GM12878 (cell line): Measurements from ENCODE around the gene CTSD. TPM values are rescaled to one million over a fixed set of nuclear protein-coding genes. Genes with fewer than 3 reads are reported as not detected.

Source experiments
- ATAC-seq: fragments of 200-7000 bp; cut with Tn5 transposase; 3 replicates; pipeline ENCODE4 v1.9.1; 2020; ENCODE audit warnings: mild to moderate bottlenecking, moderate library complexity
- BruUV-seq: library from RNA; stranded (reverse); fragments of 400-500 nt; replicated peaks from 2 replicates; lab custom pipeline; 2021; lab: Mats Ljungman, UMichigan
- CTCF ChIA-PET: fragments of 300-600 bp; sonication (Branson Sonifier 250); formaldehyde crosslinking; extraction: SDS; loops from one replicate; lab custom pipeline; 2021; ENCODE audit warnings: inconsistent platforms; lab: Yijun Ruan, JAX
- POLR2A ChIA-PET: fragments of 350-600 bp; formaldehyde crosslinking; extraction: SDS; loops from one replicate; lab custom pipeline; 2021; ENCODE audit warnings: inconsistent platforms; lab: Charles Lee
- RAD21 ChIA-PET: fragments of 300-600 bp; sonication (Branson Sonifier 250); formaldehyde crosslinking; loops from one replicate; lab custom pipeline; 2023; ENCODE audit warnings: antibody characterized with exemption; ENCODE audit not compliant: unreplicated experiment; lab: Charles Lee
- SMC1A ChIA-PET: fragments of 300-600 bp; sonication (Branson Sonifier 250); formaldehyde crosslinking; loops from one replicate; lab custom pipeline; 2023; ENCODE audit not compliant: unreplicated experiment, uncharacterized antibody; lab: Charles Lee
- DNase-seq: peaks from one replicate; pipeline ENCODE4 v3.0.0-alpha.2; 2011; ENCODE audit warnings: low read depth, low spot score
- FAIRE-seq: peaks from 3 replicates; lab custom pipeline; 2011; peaks lifted over from hg19 to GRCh38; lab: Jason Lieb, UNC
- H2AFZ ChIP-seq: 2 replicates; pipeline ENCODE4 v1.6.0; 2011; ENCODE audit warnings: low read depth, low read length, control low read depth; ENCODE audit not compliant: control insufficient read depth
- H3K27ac ChIP-seq: 2 replicates; pipeline ENCODE4 v1.5.1; 2011; ENCODE audit warnings: control low read depth; ENCODE audit not compliant: control insufficient read depth, insufficient read depth
- H3K27me3 ChIP-seq, 2 experiments: replicated peaks in 1 of 2; 2 replicates each; pipeline versions ENCODE4 v1.6.0 to v1.6.1; 2011; ENCODE audit warnings: low read length in 1 of 2; ENCODE audit not compliant: control insufficient read depth in 2 of 2, insufficient read depth in 2 of 2
- H3K36me3 ChIP-seq, 2 experiments: 2 replicates each; pipeline ENCODE4 v1.5.1; 2011; ENCODE audit warnings: low read length in 1 of 2; ENCODE audit not compliant: control insufficient read depth in 2 of 2, insufficient read depth in 2 of 2
- H3K4me1 ChIP-seq: 2 replicates; pipeline ENCODE4 v1.6.1; 2011; ENCODE audit warnings: mild to moderate bottlenecking, low read length, moderate library complexity, mixed read lengths; ENCODE audit not compliant: control insufficient read depth, insufficient read depth
- H3K4me2 ChIP-seq: 2 replicates; pipeline ENCODE4 v1.6.0; 2011; ENCODE audit warnings: control low read depth; ENCODE audit not compliant: control insufficient read depth, insufficient read depth
- H3K4me3 ChIP-seq: fragments of 200-600 bp; sonication (generic); 2 replicates; pipeline ENCODE4 v1.5.1; 2016
- H3K79me2 ChIP-seq: 2 replicates; pipeline ENCODE4 v1.6.0; 2011; ENCODE audit warnings: low read length; ENCODE audit not compliant: control insufficient read depth, insufficient read depth
- H3K9ac ChIP-seq: 2 replicates; pipeline ENCODE4 v1.8.0; 2011; ENCODE audit warnings: low read length, control low read depth, mixed read lengths; ENCODE audit not compliant: control insufficient read depth, insufficient read depth
- H3K9me3 ChIP-seq: replicated peaks from 3 replicates; pipeline ENCODE4 v1.5.1; 2011; ENCODE audit warnings: mild to moderate bottlenecking, low read length; ENCODE audit not compliant: control insufficient read depth, insufficient read depth
- H4K20me1 ChIP-seq: 2 replicates; pipeline ENCODE4 v1.6.0; 2011; ENCODE audit not compliant: control insufficient read depth, insufficient read depth
- ATF7 ChIP-seq: fragments of 450-650 bp; IDR thresholded peaks from 2 replicates; pipeline ENCODE4 v1.6.1; 2016; ENCODE audit warnings: low read depth, mild to moderate bottlenecking
- EGR1 ChIP-seq, 2 experiments: IDR thresholded peaks; 1 replicate in 1 of 2; 2 replicates in 1 of 2; pipeline ENCODE4 v1.6.1; 2011 to 2012; ENCODE audit warnings: low read depth in 2 of 2, low read length in 2 of 2, borderline replicate concordance in 1 of 2, mild to moderate bottlenecking in 1 of 2, moderate library complexity in 1 of 2
- FOS ChIP-seq: IDR thresholded peaks from 3 replicates; pipeline ENCODE4 v1.6.1; 2011; ENCODE audit warnings: borderline replicate concordance; ENCODE audit not compliant: insufficient read length; ENCODE audit errors: extremely low read depth
- IKZF2 ChIP-seq, 2 experiments: fragments of 450-650 bp; IDR thresholded peaks; 2 replicates each; pipeline ENCODE4 v1.6.1; 2017; ENCODE audit warnings: mild to moderate bottlenecking in 2 of 2, moderate library complexity in 2 of 2
- LARP7 ChIP-seq: fragments of 450-650 bp; IDR thresholded peaks from 2 replicates; pipeline ENCODE4 v1.6.1; 2017; ENCODE audit warnings: mild to moderate bottlenecking
- MXI1 ChIP-seq: fragments of 150-350 bp; IDR thresholded peaks from 2 replicates; pipeline ENCODE4 v1.6.1; 2011; ENCODE audit warnings: low read depth, mild to moderate bottlenecking, inconsistent platforms, low read length, improper control_type of control experiment
- NR2F1 ChIP-seq: fragments of 450-650 bp; conservative IDR thresholded peaks from 2 replicates; pipeline ENCODE4 v1.6.1; 2017; ENCODE audit warnings: mild to moderate bottlenecking
- RBBP5 ChIP-seq: fragments of 200-600 bp; sonication (generic); conservative IDR thresholded peaks from 2 replicates; pipeline ENCODE4 v1.6.1; 2016
- SMARCA5 ChIP-seq: fragments of 450-650 bp; IDR thresholded peaks from 2 replicates; pipeline ENCODE4 v1.6.1; 2017; ENCODE audit warnings: mild to moderate bottlenecking
- SPI1 ChIP-seq: IDR thresholded peaks from 2 replicates; pipeline ENCODE4 v1.6.1; 2011; ENCODE audit warnings: low read depth, mild to moderate bottlenecking, low read length, moderate library complexity, borderline replicate concordance; ENCODE audit not compliant: insufficient read depth
- SRF ChIP-seq, 2 experiments: IDR thresholded peaks; 2 replicates each; pipeline ENCODE4 v1.6.1; 2011; ENCODE audit warnings: low read depth in 2 of 2, low read length in 2 of 2, mild to moderate bottlenecking in 1 of 2, moderate library complexity in 1 of 2
- whole genome bisulfite sequencing: methylation state at CpG from one replicate; pipeline ENCODE4 v1.1.6; 2016; ENCODE audit warnings: low lambda C conversion rate; ENCODE audit not compliant: insufficient replicate concordance, insufficient coverage; ENCODE audit errors: missing lambda C conversion rate; 5-methylcytosine and 5-hydroxymethylcytosine counted together
- in situ Hi-C: fragments of 300-500 bp; cut with MboI; formaldehyde crosslinking; loops from 9 replicates; pipeline ENCODE4 v1.14.3; 2018; ENCODE audit warnings: mixed read lengths
- intact Hi-C: fragments of 100-400 bp; cut with micrococcal nuclease; formaldehyde crosslinking; loops from one replicate; pipeline ENCODE4 v1.14.2; 2022; ENCODE audit not compliant: unreplicated experiment
- polyA plus RNA-seq, 11 experiments: library from polyadenylated mRNA; depleted of rRNA in 4 of 11; unstranded in 6 of 11; stranded (reverse) in 5 of 11; fragments of >200 nt; fragmentation: Nextera tagmentation in 4 of 11; fragmentation: Illumina TruSeq in 1 of 11; extraction: Ambion mirVana in 4 of 11; extraction: Trizol in 1 of 11; gene quantifications; 1 replicate in 1 of 11; 2 replicates in 10 of 11; pipeline versions ENCODE4 v1.2.1 to v1.2.3, GENCODE V29; 2011 to 2016; ENCODE audit warnings: inconsistent platforms in 2 of 11, missing spikeins in 2 of 11, low read depth in 1 of 11
- total RNA-seq, 4 experiments: library from RNA; depleted of rRNA in 3 of 4; stranded (reverse); fragments of >200 nt in 3 of 4; fragmentation: Illumina TruSeq in 1 of 4; extraction: Trizol in 1 of 4; gene quantifications; 2 replicates each; pipeline versions ENCODE4 v1.2.1 to v1.2.3, GENCODE V29; 2013 to 2021
- TF ChIP-seq, protein P1 (sequence below): fragments of 450-650 bp; IDR thresholded peaks from 2 replicates; pipeline ENCODE4 v1.6.1; 2018; ENCODE audit warnings: borderline replicate concordance, mild to moderate bottlenecking; ENCODE audit not compliant: partially characterized antibody

Gene CTSD
- total and polyA plus RNA-seq, 10 of the 15 experiments (the other 5 are each of a cell fraction or from before 2014, with no cell fraction given) = 0.42 to 54.6 (median 25.0) TPM

DNA sequence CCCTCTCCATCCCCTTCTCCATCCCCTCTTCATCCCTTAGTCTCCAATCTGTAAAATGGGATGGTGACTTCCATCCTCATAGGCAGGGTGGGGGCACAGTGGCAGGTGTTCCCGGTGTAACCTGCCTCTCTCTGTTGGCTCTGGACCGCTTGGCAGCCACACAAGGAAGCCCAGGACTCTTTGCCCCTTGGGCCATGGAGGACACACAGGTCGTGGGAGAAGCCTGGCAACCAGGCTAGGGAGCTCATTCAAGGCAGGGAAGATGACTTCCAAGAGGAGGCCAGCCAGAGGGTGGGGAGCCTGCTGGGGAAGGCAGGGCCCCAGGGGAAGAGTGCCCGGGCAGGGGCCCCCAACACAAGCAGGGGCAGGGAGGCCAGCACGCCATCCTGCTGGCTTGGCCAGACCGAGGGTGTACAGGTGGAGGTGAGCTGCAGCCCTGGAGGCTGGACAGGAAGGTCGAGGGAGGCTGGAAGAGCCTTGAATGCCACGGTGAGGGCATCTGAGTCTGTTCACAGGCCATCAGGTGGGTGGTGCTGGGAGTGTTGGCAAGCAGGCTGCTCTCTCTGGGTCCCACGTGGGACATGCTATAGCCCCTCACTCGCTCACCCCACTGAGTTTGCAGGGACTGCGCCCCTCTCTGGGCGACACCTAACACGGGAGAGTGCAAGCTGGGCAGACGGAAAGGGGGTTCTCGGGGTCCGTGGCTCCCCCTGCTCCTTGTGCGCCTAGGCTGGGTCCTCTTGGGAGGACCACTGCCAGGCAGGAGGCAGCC is 15.5 kb upstream of the CTSD start (continued):
- TF ChIP-seq, protein P1, sequence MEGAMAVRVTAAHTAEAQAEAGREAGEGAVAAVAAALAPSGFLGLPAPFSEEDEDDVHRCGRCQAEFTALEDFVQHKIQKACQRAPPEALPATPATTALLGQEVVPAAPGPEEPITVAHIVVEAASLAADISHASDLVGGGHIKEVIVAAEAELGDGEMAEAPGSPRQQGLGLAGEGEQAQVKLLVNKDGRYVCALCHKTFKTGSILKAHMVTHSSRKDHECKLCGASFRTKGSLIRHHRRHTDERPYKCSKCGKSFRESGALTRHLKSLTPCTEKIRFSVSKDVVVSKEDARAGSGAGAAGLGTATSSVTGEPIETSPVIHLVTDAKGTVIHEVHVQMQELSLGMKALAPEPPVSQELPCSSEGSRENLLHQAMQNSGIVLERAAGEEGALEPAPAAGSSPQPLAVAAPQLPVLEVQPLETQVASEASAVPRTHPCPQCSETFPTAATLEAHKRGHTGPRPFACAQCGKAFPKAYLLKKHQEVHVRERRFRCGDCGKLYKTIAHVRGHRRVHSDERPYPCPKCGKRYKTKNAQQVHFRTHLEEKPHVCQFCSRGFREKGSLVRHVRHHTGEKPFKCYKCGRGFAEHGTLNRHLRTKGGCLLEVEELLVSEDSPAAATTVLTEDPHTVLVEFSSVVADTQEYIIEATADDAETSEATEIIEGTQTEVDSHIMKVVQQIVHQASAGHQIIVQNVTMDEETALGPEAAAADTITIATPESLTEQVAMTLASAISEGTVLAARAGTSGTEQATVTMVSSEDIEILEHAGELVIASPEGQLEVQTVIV = no peak
- TF ChIP-seq, all 136 proteins: peak for 0

DNA sequence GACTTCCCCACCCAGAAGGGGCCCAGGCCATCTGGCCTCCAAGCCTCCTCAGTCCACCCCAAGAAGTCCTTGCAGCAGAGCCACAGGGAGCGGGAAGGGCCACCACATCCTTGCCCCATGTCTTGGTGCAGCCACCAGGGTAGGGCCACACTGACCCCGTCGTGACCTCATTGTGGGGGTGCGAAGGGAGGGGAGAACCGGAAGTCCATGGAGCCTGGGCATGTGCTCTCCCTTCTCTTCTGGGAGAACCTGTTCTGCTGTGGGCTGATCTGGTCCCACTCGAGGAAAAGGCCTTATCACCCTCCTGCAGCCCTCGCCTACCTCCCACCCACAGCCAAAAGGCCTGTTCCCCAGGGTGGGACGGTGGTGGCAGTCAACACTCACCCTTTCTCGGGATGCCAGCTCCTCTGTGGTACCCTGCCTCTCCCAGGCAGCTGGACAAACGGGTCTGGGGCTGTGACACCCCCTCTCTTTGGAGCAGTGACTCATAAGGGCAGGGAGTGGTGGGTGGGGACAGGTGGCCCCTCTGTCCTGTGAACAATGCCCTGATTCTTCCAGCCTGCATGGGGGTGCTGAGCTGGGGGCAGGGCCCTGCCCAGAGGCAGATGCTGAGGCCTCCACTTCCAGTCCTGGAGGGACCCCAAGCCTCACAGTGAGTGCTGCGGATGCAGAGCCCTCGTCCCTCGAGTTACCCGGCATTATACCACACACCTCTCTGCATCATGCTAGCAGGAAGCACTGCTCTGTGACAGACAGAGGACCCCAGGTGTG is 14.6 kb upstream of the CTSD start:
- WGBS = 26% methylated on average over 14 of the region's 14 CpGs
- Histone ChIP-seq H2AFZ (no peak overlapping the region), H4K20me1 (no peaks in the 10 kb centered on the region), H3K79me2 (no peaks in the 10 kb centered on the region), H3K4me3 (no peak overlapping the region), H3K9me3 (no peaks in the 10 kb centered on the region)
- in situ Hi-C loops = no loop called here
- ChIA-PET RAD21 (no interaction called here), CTCF (no interaction called here)
- ATAC-seq = no peak
- TF ChIP-seq NR2F1 = no peak
- no peak for TF ChIP-seq RBBP5
- TF ChIP-seq SPI1 = no peak
- no peak for TF ChIP-seq IKZF2 (IDR thresholded peaks at IDR 0.05)
- TF ChIP-seq SMARCA5 = no peak
- no peak for TF ChIP-seq MXI1
- TF ChIP-seq EGR1 (IDR thresholded peaks at IDR 0.05; ENCODE audit: borderline replicate concordance in 1 of 2, low read depth in 2 of 2, low read length in 2 of 2) = no peak
- TF ChIP-seq ATF7 = no peak
- TF ChIP-seq LARP7 = no peak
- no peak for TF ChIP-seq SRF (IDR thresholded peaks at IDR 0.05; ENCODE audit: low read depth in 2 of 2, low read length in 2 of 2)
- no peak for TF ChIP-seq FOS
- TF ChIP-seq, all 136 proteins: peak for 0
- POLR2A ChIA-PET = no interaction called here
- intact Hi-C loops = no loop called here
- Histone ChIP-seq H3K27me3 (no peaks in the 10 kb centered on the region; a peak in 1 of 4 replicates), H3K9ac (no peak overlapping the region), H3K36me3 (no peaks in the 10 kb centered on the region), H3K27ac (no peak overlapping the region), H3K4me2 (no peak overlapping the region), H3K4me1 (no peaks in the 10 kb centered on the region)
- no peak for DNase-seq
- SMC1A ChIA-PET = no interaction called here
- no peak for FAIRE-seq
- no TSS peak for BruUV-seq
